H4 (cell line): ENCODE measurements around the gene EREG. TPM values are rescaled to one million over a fixed set of nuclear protein-coding genes. Genes with fewer than 3 reads are reported as not detected.
"Not testable (repeated sequence)": the region's sequence is repeated elsewhere in the genome, so short reads cannot be mapped to it uniquely, and the experiment has no call there.

Experiments
- DNase-seq: peaks from one replicate; pipeline ENCODE4 v3.0.0-alpha.2; 2015; ENCODE audit warnings: low spot score
- total RNA-seq: library from RNA; depleted of rRNA; stranded (reverse); fragments of >200 nt; shearing (Covaris generic); gene quantifications from 2 replicates; pipeline ENCODE4 v1.2.3, GENCODE V29; 2014; rRNA removed

The EREG gene
- total RNA-seq, result not detected in 2 replicates

- no peak for DNase-seq
Measured at GRCh38 chr4:74364652-74365491, at the start of gene EREG. EREG (plus strand) TSS chr4:74365145; CDS start chr4:74365309, 164 bp downstream.

GRCh38 chr4:74315376-74315775, 49.6 kb upstream of the EREG start:
- DNase-seq, result no peak

- peak; percentile 41 for DNase-seq
Measured at GRCh38 chr4:74316397-74316796, 48.5 kb upstream of the EREG start.

GRCh38 chr4:74317616-74318246, 47.2 kb upstream of the EREG start:
- no peak for DNase-seq

GRCh38 chr4:74318276-74318675, 46.7 kb upstream of the EREG start:
- no peak for DNase-seq

- no peak for DNase-seq
Measured at GRCh38 chr4:74319470-74319869, 45.5 kb upstream of the EREG start.

- DNase-seq, result peak; percentile 71
Measured at GRCh38 chr4:74320559-74321118, 44.3 kb upstream of the EREG start.

- no peak for DNase-seq
Measured at GRCh38 chr4:74322301-74322700, 42.6 kb upstream of the EREG start.

GRCh38 chr4:74323663-74324062, 41.3 kb upstream of the EREG start:
- no peak for DNase-seq

GRCh38 chr4:74324262-74324661, 40.7 kb upstream of the EREG start:
- no peak for DNase-seq

- no peak for DNase-seq
Measured at GRCh38 chr4:74325886-74326285, 39.1 kb upstream of the EREG start.

GRCh38 chr4:74327762-74328161, 37.2 kb upstream of the EREG start:
- DNase-seq, result no peak

- DNase-seq, result no peak
Measured at GRCh38 chr4:74328501-74328900, 36.4 kb upstream of the EREG start.

- no peak for DNase-seq
Measured at GRCh38 chr4:74329307-74329706, 35.6 kb upstream of the EREG start.

GRCh38 chr4:74330295-74330750, 34.6 kb upstream of the EREG start:
- peak; percentile 36 for DNase-seq

GRCh38 chr4:74331252-74331651, 33.7 kb upstream of the EREG start:
- no peak for DNase-seq

GRCh38 chr4:74331944-74332343, 33.0 kb upstream of the EREG start:
- DNase-seq, result no peak

GRCh38 chr4:74334636-74335035, 30.3 kb upstream of the EREG start:
- no peak for DNase-seq

- DNase-seq, result no peak
Measured at GRCh38 chr4:74335341-74336021, 29.5 kb upstream of the EREG start.

GRCh38 chr4:74338792-74339333, 26.1 kb upstream of the EREG start:
- DNase-seq, result no peak

GRCh38 chr4:74339501-74339900, 25.4 kb upstream of the EREG start:
- no peak for DNase-seq

- DNase-seq, result not testable (repeated sequence)
Measured at GRCh38 chr4:74340421-74340820, 24.5 kb upstream of the EREG start.
